ENCODE data around the gene AOC3. TPM values are rescaled to one million over a fixed set of nuclear protein-coding genes. Genes with fewer than 3 reads are reported as not detected.
A peak's percentile ranks its signal among the peaks of the same experiment; 100 is the strongest.

The AOC3 gene
- total and polyA plus RNA-seq, 2 of the 13 experiments (the other 11 are each of a cell fraction or from before 2014, with no cell fraction given): 8.7 to 51.7 TPM

DNA sequence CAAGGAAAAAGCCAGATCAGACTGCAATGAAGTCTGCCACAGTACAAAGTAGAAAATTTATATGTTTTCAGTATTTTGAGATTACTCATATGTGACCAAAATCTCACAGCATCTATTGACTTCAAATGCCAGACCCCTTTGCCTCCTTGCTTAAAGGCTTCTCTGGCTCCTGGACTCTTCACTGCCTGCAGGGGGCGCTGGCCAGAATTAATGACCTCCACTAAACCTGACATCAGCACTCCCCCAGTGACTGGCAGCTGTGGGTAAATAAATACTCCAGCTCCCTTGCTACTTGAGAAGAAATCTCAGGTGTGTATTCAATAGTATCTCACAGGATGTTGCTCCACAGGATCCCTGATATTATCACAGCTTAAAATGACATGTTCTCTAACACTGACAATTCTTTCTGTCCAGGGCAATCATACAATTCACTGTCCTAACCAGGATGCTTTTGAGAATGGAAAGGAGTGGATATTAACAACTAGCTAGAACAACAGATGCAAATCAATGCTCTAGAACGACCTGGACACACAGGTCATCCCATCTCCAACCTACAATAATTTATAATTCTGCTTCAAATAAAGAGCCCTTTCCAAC is 31.0 kb upstream of the AOC3 start (continued):
- TF ChIP-seq, protein P1, sequence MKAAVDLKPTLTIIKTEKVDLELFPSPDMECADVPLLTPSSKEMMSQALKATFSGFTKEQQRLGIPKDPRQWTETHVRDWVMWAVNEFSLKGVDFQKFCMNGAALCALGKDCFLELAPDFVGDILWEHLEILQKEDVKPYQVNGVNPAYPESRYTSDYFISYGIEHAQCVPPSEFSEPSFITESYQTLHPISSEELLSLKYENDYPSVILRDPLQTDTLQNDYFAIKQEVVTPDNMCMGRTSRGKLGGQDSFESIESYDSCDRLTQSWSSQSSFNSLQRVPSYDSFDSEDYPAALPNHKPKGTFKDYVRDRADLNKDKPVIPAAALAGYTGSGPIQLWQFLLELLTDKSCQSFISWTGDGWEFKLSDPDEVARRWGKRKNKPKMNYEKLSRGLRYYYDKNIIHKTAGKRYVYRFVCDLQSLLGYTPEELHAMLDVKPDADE (CRISPR knock-in tag; IDR thresholded peaks at IDR 0.05): no peak
- TF ChIP-seq GFI1 (CRISPR knock-in tag; IDR thresholded peaks at IDR 0.05; ENCODE audit: borderline replicate concordance) (no peak), ZBTB21 (CRISPR knock-in tag; IDR thresholded peaks at IDR 0.05) (no peak), ZNF660 (CRISPR knock-in tag; IDR thresholded peaks at IDR 0.05; ENCODE audit: borderline replicate concordance, low read depth) (no peak), YEATS2 (CRISPR knock-in tag; IDR thresholded peaks at IDR 0.05; ENCODE audit: borderline replicate concordance) (no peak), MYNN (CRISPR knock-in tag; IDR thresholded peaks at IDR 0.05; ENCODE audit: low read depth) (no peak), ZNF776 (CRISPR knock-in tag; IDR thresholded peaks at IDR 0.05) (no peak), ZNF251 (CRISPR knock-in tag; IDR thresholded peaks at IDR 0.05) (no peak), KLF12 (CRISPR knock-in tag; IDR thresholded peaks at IDR 0.05; ENCODE audit: borderline replicate concordance) (no peak), MED13 (CRISPR knock-in tag; IDR thresholded peaks at IDR 0.05) (no peak), ZMYM4 (CRISPR knock-in tag; IDR thresholded peaks at IDR 0.05) (no peak), SP5 (CRISPR knock-in tag; IDR thresholded peaks at IDR 0.05; ENCODE audit: borderline replicate concordance, low read depth) (no peak), MEIS2 (CRISPR knock-in tag; IDR thresholded peaks at IDR 0.05) (peak; percentile 48; the same call in 1 of the 2 replicates), ZNF180 (CRISPR knock-in tag; IDR thresholded peaks at IDR 0.05; ENCODE audit: borderline replicate concordance, low read depth) (no peak), FOXC1 (CRISPR knock-in tag; IDR thresholded peaks at IDR 0.05; ENCODE audit: borderline replicate concordance) (no peak), ZBTB34 (CRISPR knock-in tag; IDR thresholded peaks at IDR 0.05) (no peak), ZFYVE20 (CRISPR knock-in tag; IDR thresholded peaks at IDR 0.05; ENCODE audit: borderline replicate concordance, low read depth) (no peak), REPIN1 (CRISPR knock-in tag; IDR thresholded peaks at IDR 0.05; ENCODE audit: borderline replicate concordance, low read depth) (no peak)
- TF ChIP-seq, protein P2, sequence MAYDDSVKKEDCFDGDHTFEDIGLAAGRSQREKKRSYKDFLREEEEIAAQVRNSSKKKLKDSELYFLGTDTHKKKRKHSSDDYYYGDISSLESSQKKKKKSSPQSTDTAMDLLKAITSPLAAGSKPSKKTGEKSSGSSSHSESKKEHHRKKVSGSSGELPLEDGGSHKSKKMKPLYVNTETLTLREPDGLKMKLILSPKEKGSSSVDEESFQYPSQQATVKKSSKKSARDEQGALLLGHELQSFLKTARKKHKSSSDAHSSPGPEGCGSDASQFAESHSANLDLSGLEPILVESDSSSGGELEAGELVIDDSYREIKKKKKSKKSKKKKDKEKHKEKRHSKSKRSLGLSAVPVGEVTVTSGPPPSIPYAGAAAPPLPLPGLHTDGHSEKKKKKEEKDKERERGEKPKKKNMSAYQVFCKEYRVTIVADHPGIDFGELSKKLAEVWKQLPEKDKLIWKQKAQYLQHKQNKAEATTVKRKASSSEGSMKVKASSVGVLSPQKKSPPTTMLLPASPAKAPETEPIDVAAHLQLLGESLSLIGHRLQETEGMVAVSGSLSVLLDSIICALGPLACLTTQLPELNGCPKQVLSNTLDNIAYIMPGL (CRISPR knock-in tag; IDR thresholded peaks at IDR 0.05; ENCODE audit: borderline replicate concordance in 1 of 2, low read depth in 1 of 2): peak; percentile 40; a peak in 2 of 4 replicates
- TF ChIP-seq, protein P3, sequence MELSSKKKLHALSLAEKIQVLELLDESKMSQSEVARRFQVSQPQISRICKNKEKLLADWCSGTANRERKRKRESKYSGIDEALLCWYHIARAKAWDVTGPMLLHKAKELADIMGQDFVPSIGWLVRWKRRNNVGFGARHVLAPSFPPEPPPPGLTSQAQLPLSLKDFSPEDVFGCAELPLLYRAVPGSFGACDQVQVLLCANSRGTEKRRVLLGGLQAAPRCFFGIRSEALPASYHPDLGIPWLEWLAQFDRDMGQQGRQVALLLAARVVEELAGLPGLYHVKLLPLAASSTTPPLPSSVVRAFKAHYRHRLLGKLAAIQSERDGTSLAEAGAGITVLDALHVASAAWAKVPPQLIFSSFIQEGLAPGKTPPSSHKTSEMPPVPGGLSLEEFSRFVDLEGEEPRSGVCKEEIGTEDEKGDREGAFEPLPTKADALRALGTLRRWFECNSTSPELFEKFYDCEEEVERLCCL (CRISPR knock-in tag; IDR thresholded peaks at IDR 0.05; ENCODE audit: borderline replicate concordance): no peak

Data from HepG2 (cell line).